MCF 10A (cell line): Measurements from ENCODE around the gene TMEM87B. TPM values are rescaled to one million over a fixed set of nuclear protein-coding genes. Genes with fewer than 3 reads are reported as not detected.

Experiments used
- BruUV-seq: library from RNA; stranded (reverse); fragments of 400-500 nt; replicated peaks from 2 replicates; lab custom pipeline; 2021; lab: Mats Ljungman, UMichigan
- CTCF ChIA-PET: fragments of 300-600 bp; sonication (Branson Sonifier 250); formaldehyde crosslinking; extraction: SDS; loops from one replicate; lab custom pipeline; 2021; ENCODE audit warnings: antibody characterized with exemption, inconsistent platforms; lab: Yijun Ruan, JAX
- POLR2A ChIA-PET: fragments of 300-600, 350-650 bp; sonication (Branson Sonifier 250); formaldehyde crosslinking; extraction: SDS; loops from one replicate; lab custom pipeline; 2020; ENCODE audit warnings: antibody characterized with exemption, inconsistent platforms; lab: Yijun Ruan, JAX
- DNase-seq: peaks from one replicate; pipeline ENCODE4 v3.0.0-alpha.2; 2018; ENCODE audit not compliant: unreplicated experiment
- H3K27ac Mint-ChIP-seq: one replicate; pipeline ENCODE4 v1.8.0; 2022; ENCODE audit warnings: mild to moderate bottlenecking, low read depth, mixed read lengths; ENCODE audit not compliant: unreplicated experiment
- H3K27me3 Mint-ChIP-seq: one replicate; pipeline ENCODE4 v1.8.0; 2022; ENCODE audit warnings: mixed read lengths; ENCODE audit not compliant: insufficient read depth, unreplicated experiment
- H3K36me3 Mint-ChIP-seq: one replicate; pipeline ENCODE4 v1.8.0; 2022; ENCODE audit warnings: mild to moderate bottlenecking, moderate library complexity, mixed read lengths; ENCODE audit not compliant: insufficient read depth, unreplicated experiment
- H3K4me1 Mint-ChIP-seq: one replicate; pipeline ENCODE4 v1.8.0; 2022; ENCODE audit warnings: mixed read lengths; ENCODE audit not compliant: insufficient read depth, unreplicated experiment
- H3K4me3 Mint-ChIP-seq: one replicate; pipeline ENCODE4 v1.8.0; 2022; ENCODE audit warnings: mild to moderate bottlenecking, moderate library complexity, mixed read lengths; ENCODE audit not compliant: unreplicated experiment
- H3K9me3 Mint-ChIP-seq: one replicate; pipeline ENCODE4 v1.8.0; 2022; ENCODE audit warnings: mixed read lengths; ENCODE audit not compliant: unreplicated experiment
- intact Hi-C: fragments of 100-400 bp; cut with micrococcal nuclease; formaldehyde crosslinking; loops from 2 replicates; pipeline ENCODE4 v1.14.1; 2022
- total RNA-seq: library from RNA; stranded (reverse); gene quantifications from 2 replicates; pipeline ENCODE4 v1.2.3, GENCODE V29; 2022
- TF ChIP-seq, protein P1 (sequence below): fragments of 200-600 bp; IDR thresholded peaks from one replicate; pipeline ENCODE4 v1.8.0; 2022; ENCODE audit warnings: antibody characterized with exemption, mild to moderate bottlenecking; ENCODE audit not compliant: unreplicated experiment

TMEM87B gene
- total RNA-seq, 1 experiment from 2014 or later: 29.1 TPM

DNA sequence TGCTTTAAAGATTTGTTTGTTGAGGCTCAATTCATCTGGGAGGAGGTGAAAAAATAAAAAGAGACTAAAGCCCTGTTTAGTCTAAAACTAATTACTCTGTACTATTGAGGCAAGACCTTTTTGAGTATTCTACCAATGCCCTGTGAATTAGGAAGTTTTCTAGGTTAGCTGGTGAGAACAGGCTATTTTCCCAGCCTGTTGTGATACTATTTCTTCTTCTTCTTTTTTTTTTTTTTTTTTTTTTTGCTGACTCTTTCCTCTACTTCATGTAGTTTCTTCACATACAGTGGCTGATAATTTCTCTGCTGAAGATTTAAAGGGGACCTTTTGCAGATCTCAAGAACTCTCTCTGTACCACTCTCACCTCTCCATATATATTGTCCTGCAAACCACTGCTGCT lies 8.8 kb upstream of the TMEM87B start:
- no peak overlapping the region for H3K27ac Mint-ChIP-seq
- H3K36me3 Mint-ChIP-seq: no peaks in the 10 kb centered on the region
- no peak for DNase-seq
- BruUV-seq: no TSS peak
- H3K9me3 Mint-ChIP-seq: peaks cover 25% of the 10 kb centered on the region
- no peaks in the 10 kb centered on the region for H3K4me1 Mint-ChIP-seq
- CTCF ChIA-PET: interaction anchor here (0.7 to 9.3 kb wide), 4 partner anchors 9 to 156 kb away, joined by 3 to 151 read pairs (median 22); no protein-coding TSS in a partner anchor
- TF ChIP-seq, protein P1, sequence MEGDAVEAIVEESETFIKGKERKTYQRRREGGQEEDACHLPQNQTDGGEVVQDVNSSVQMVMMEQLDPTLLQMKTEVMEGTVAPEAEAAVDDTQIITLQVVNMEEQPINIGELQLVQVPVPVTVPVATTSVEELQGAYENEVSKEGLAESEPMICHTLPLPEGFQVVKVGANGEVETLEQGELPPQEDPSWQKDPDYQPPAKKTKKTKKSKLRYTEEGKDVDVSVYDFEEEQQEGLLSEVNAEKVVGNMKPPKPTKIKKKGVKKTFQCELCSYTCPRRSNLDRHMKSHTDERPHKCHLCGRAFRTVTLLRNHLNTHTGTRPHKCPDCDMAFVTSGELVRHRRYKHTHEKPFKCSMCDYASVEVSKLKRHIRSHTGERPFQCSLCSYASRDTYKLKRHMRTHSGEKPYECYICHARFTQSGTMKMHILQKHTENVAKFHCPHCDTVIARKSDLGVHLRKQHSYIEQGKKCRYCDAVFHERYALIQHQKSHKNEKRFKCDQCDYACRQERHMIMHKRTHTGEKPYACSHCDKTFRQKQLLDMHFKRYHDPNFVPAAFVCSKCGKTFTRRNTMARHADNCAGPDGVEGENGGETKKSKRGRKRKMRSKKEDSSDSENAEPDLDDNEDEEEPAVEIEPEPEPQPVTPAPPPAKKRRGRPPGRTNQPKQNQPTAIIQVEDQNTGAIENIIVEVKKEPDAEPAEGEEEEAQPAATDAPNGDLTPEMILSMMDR: no peak
- POLR2A ChIA-PET: interaction anchor here (1.8 kb wide), 1 partner anchor 162 kb away, joined by 5 read pairs; the partner anchor contains the start of gene ANAPC1
- no peak overlapping the region for H3K4me3 Mint-ChIP-seq
- intact Hi-C loops: no loop called here
- no peaks in the 10 kb centered on the region for H3K27me3 Mint-ChIP-seq

DNA sequence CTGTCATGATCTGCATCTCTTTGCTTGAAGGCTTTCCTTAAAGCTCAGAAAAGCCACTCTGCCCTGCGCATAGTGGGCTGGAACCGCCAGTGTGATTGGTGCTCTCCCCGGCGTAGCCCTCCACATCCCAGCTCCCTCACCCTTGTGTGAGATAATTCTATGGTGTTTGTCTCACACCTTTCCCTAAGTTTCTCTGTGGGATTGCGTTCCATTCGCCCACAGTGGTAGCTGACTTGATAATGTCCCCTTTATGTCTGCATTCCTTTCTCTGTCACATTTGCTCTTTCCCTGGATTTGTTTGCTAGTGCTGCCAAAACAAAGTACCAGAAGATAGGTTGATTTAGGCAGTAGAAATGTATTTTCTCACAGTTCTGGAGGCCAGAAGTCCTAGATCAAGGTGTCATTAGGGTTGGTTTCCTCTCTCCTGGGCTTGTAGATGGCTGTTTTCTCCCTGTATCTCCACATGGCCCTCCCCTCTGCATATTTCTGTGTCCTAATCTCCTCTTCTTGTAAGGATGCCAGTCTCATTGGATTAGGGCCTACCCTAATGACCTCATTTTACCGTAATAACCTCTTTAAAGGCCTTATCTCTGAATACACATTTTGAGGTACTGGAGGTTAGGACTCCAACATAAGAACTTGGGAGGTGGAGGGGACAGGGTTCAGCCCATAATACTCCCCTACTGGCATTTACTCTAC lies 7.4 kb upstream of the TMEM87B start:
- BruUV-seq: no TSS peak
- peaks cover 25% of the 10 kb centered on the region for H3K9me3 Mint-ChIP-seq
- ChIA-PET CTCF (interaction anchor here (0.6 to 9.3 kb wide), 12 partner anchors 11 to 163 kb away, joined by 3 to 151 read pairs (median 4); no protein-coding TSS in a partner anchor), POLR2A (interaction anchor here (0.6 to 1.8 kb wide), 7 partner anchors 13 to 163 kb away, joined by 3 to 6 read pairs (median 3); partner anchors contain the start of gene ANAPC1)
- DNase-seq: no peak
- TF ChIP-seq, protein P1: no peak
- no peak overlapping the region for H3K4me3 Mint-ChIP-seq
- H3K4me1 Mint-ChIP-seq: no peaks in the 10 kb centered on the region
- H3K36me3 Mint-ChIP-seq: no peaks in the 10 kb centered on the region
- H3K27ac Mint-ChIP-seq: no peak overlapping the region
- no peaks in the 10 kb centered on the region for H3K27me3 Mint-ChIP-seq
- intact Hi-C loops: loop anchor here (1.0 kb wide), 1 partner anchor 149 kb away; the partner anchor contains the start of gene MERTK

- no peak for DNase-seq
- H3K27ac Mint-ChIP-seq: no peak overlapping the region
- intact Hi-C loops: loop anchor here (1.0 kb wide), 1 partner anchor 150 kb away; the partner anchor contains the start of gene MERTK
- H3K9me3 Mint-ChIP-seq: peaks cover 25% of the 10 kb centered on the region
- no peaks in the 10 kb centered on the region for H3K36me3 Mint-ChIP-seq
- POLR2A ChIA-PET: interaction anchor here (0.7 to 1.9 kb wide), 3 partner anchors 13 to 164 kb away, joined by 3 to 5 read pairs (median 4); partner anchors contain the start of gene ANAPC1
- H3K27me3 Mint-ChIP-seq: no peaks in the 10 kb centered on the region
- CTCF ChIA-PET: interaction anchor here (0.6 to 9.3 kb wide), 10 partner anchors 16 to 158 kb away, joined by 3 to 151 read pairs (median 3); no protein-coding TSS in a partner anchor
- H3K4me1 Mint-ChIP-seq: peaks cover 1% of the 10 kb centered on the region
- no TSS peak for BruUV-seq
- TF ChIP-seq, protein P1: no peak
- no peak overlapping the region for H3K4me3 Mint-ChIP-seq
Observed at GRCh38 chr2:112048236-112048592, 6.9 kb upstream of the TMEM87B start.

- intact Hi-C loops: loop anchor here (1.0 kb wide), 3 partner anchors 148 to 162 kb away; partner anchors contain the start of gene MERTK
- H3K27me3 Mint-ChIP-seq: no peaks in the 10 kb centered on the region
- H3K27ac Mint-ChIP-seq: no peak overlapping the region
- H3K4me3 Mint-ChIP-seq: no peak overlapping the region
- peak; percentile 66 for DNase-seq
- H3K9me3 Mint-ChIP-seq: peaks cover 22% of the 10 kb centered on the region
- no peaks in the 10 kb centered on the region for H3K36me3 Mint-ChIP-seq
- POLR2A ChIA-PET: interaction anchor here (1.6 to 1.9 kb wide), 2 partner anchors 17 to 164 kb away, joined by 4 to 5 read pairs; partner anchors contain the start of gene ANAPC1
- peaks cover 6% of the 10 kb centered on the region for H3K4me1 Mint-ChIP-seq
- no TSS peak for BruUV-seq
- CTCF ChIA-PET: interaction anchor here (0.8 to 9.3 kb wide), 7 partner anchors 15 to 165 kb away, joined by 3 to 151 read pairs (median 15); partner anchors contain the start of gene ANAPC1
- TF ChIP-seq, protein P1: peak; percentile 60
Observed at GRCh38 chr2:112048887-112049286, 6.2 kb upstream of the TMEM87B start.
